ENCODE data around the gene UPK1A. TPM values are rescaled to one million over a fixed set of nuclear protein-coding genes. Genes with fewer than 3 reads are reported as not detected.

Gene UPK1A
- polyA plus RNA-seq, 1 donor from 2014 or later, result not detected

- Histone ChIP-seq H3K4me2 (ENCODE audit: low read length) (no peak overlapping the region), H3K9me2 (ENCODE audit: insufficient read depth, low read length) (no peaks in the 10 kb centered on the region), H3K79me2 (replicated peaks; ENCODE audit: insufficient read depth, low read length) (no peaks in the 10 kb centered on the region), H4K20me1 (ENCODE audit: insufficient read depth) (no peaks in the 10 kb centered on the region), H3F3A (ENCODE audit: insufficient read depth, low read length, poor library complexity, severe bottlenecking) (no peaks in the 10 kb centered on the region), H3K36me3 (ENCODE audit: insufficient read depth, low read length) (no peaks in the 10 kb centered on the region), H2AFZ (ENCODE audit: low read depth, low read length) (no peak overlapping the region), H3K9ac (ENCODE audit: low read length) (peak overlapping the region; percentile 42), H3K27ac (ENCODE audit: low read length) (no peak overlapping the region), H3K9me3 (ENCODE audit: low read length) (no peaks in the 10 kb centered on the region), H3K27me3 (ENCODE audit: insufficient read depth, low read depth, low read length) (peaks cover 22% of the 10 kb centered on the region), H3K4me3 (ENCODE audit: low read length) (peak overlapping the region; percentile 63)
- TF ChIP-seq EZH2 (IDR thresholded peaks at IDR 0.05; ENCODE audit: borderline replicate concordance, insufficient read depth, low read length, poor library complexity, severe bottlenecking) (no peak), TAF1 (IDR thresholded peaks at IDR 0.05; ENCODE audit: low read depth) (no peak), CTCF (IDR thresholded peaks at IDR 0.05; ENCODE audit: poor library complexity, severe bottlenecking) (no peak), REST (IDR thresholded peaks at IDR 0.05; ENCODE audit: borderline replicate concordance) (no peak), SMC3 (conservative IDR thresholded peaks at IDR 0.05; ENCODE audit: poor library complexity) (no peak), EP300 (conservative IDR thresholded peaks at IDR 0.05; ENCODE audit: poor library complexity, severe bottlenecking) (no peak), RAD21 (conservative IDR thresholded peaks at IDR 0.05) (no peak), MXI1 (conservative IDR thresholded peaks at IDR 0.05; ENCODE audit: poor library complexity, severe bottlenecking) (no peak), POLR2AphosphoS5 (IDR thresholded peaks at IDR 0.05) (no peak)
Observed at GRCh38 chr19:35642798-35643254, 23.5 kb upstream of the UPK1A start.

- Histone ChIP-seq H2AFZ (ENCODE audit: low read depth, low read length) (no peak overlapping the region), H3K27ac (ENCODE audit: low read length) (no peak overlapping the region)
Observed at GRCh38 chr19:35643255-35644205, 22.8 kb upstream of the UPK1A start.

More at GRCh38 chr19:35643255-35644205, 22.8 kb upstream of the UPK1A start:
- Histone ChIP-seq H3K36me3 (ENCODE audit: insufficient read depth, low read length) (no peaks in the 10 kb centered on the region), H3K79me2 (replicated peaks; ENCODE audit: insufficient read depth, low read length) (peaks cover 1% of the 10 kb centered on the region), H3K4me2 (ENCODE audit: low read length) (no peak overlapping the region), H3K9me2 (ENCODE audit: insufficient read depth, low read length) (no peaks in the 10 kb centered on the region), H3K4me3 (ENCODE audit: low read length) (peak overlapping the region; percentile 63), H3K9ac (ENCODE audit: low read length) (peak overlapping the region; percentile 42), H3K9me3 (ENCODE audit: low read length) (no peaks in the 10 kb centered on the region), H3F3A (ENCODE audit: insufficient read depth, low read length, poor library complexity, severe bottlenecking) (no peaks in the 10 kb centered on the region), H4K20me1 (ENCODE audit: insufficient read depth) (no peaks in the 10 kb centered on the region), H3K27me3 (ENCODE audit: insufficient read depth, low read depth, low read length) (peaks cover 22% of the 10 kb centered on the region)
- TF ChIP-seq EP300 (conservative IDR thresholded peaks at IDR 0.05; ENCODE audit: poor library complexity, severe bottlenecking), result no peak
- no peak for TF ChIP-seq EZH2 (IDR thresholded peaks at IDR 0.05; ENCODE audit: borderline replicate concordance, insufficient read depth, low read length, poor library complexity, severe bottlenecking)
- TF ChIP-seq SMC3 (conservative IDR thresholded peaks at IDR 0.05; ENCODE audit: poor library complexity), result no peak
- TF ChIP-seq POLR2AphosphoS5 (IDR thresholded peaks at IDR 0.05), result no peak
- TF ChIP-seq CTCF (IDR thresholded peaks at IDR 0.05; ENCODE audit: poor library complexity, severe bottlenecking), result no peak
- TF ChIP-seq MXI1 (conservative IDR thresholded peaks at IDR 0.05; ENCODE audit: poor library complexity, severe bottlenecking), result no peak
- TF ChIP-seq REST (IDR thresholded peaks at IDR 0.05; ENCODE audit: borderline replicate concordance), result no peak
- no peak for TF ChIP-seq RAD21 (conservative IDR thresholded peaks at IDR 0.05)
- TF ChIP-seq TAF1 (IDR thresholded peaks at IDR 0.05; ENCODE audit: low read depth), result no peak

All from neural cell (in vitro differentiated cells).